ENCODE measurements around the gene OVAAL.

Gene OVAAL

GRCh38 chr1:180609643-180610555 lies 51.1 kb downstream of the OVAAL start:
- peak in 1 of 2 donors; percentile 28 for ATAC-seq

- no peak for ATAC-seq
Measured at GRCh38 chr1:180610556-180611015, 51.8 kb downstream of the OVAAL start.

- peak in 1 of 2 donors; percentile 25 for ATAC-seq
Measured at GRCh38 chr1:180611016-180611930, 52.5 kb downstream of the OVAAL start.

GRCh38 chr1:180612632-180613031 lies 53.9 kb downstream of the OVAAL start:
- no peak for ATAC-seq

GRCh38 chr1:180614730-180615129 lies 56.0 kb downstream of the OVAAL start:
- no peak for ATAC-seq

- no peak for ATAC-seq
Measured at GRCh38 chr1:180615493-180616290, 56.9 kb downstream of the OVAAL start.
